Right lobe of liver (tissue), 4 donors: ENCODE measurements around the gene CHST11.

ENCODE experiments used
- POLR2A ChIP-seq: fragments of 450-650 bp; IDR thresholded peaks from one replicate; pipeline ENCODE4 v1.6.1; 2017; ENCODE audit warnings: antibody characterized with exemption, mild to moderate bottlenecking
- TF ChIP-seq, protein P1 (sequence below), 4 donors: fragments of 200-600 bp in 3 of 4; fragments of 450-650 bp in 1 of 4; IDR thresholded peaks; one replicate each; pipeline versions ENCODE4 v1.5.1 to v1.8.0; 2016 to 2022; ENCODE audit warnings: antibody characterized with exemption in 4 of 4, mild to moderate bottlenecking in 2 of 4
- donor health status: DM: no; HTN: no; CAD: no.
- donor health status: DM: no; HTN: no; CAD: no.
- donor health status: DM: no; HTN: yes; CAD: no.

DNA sequence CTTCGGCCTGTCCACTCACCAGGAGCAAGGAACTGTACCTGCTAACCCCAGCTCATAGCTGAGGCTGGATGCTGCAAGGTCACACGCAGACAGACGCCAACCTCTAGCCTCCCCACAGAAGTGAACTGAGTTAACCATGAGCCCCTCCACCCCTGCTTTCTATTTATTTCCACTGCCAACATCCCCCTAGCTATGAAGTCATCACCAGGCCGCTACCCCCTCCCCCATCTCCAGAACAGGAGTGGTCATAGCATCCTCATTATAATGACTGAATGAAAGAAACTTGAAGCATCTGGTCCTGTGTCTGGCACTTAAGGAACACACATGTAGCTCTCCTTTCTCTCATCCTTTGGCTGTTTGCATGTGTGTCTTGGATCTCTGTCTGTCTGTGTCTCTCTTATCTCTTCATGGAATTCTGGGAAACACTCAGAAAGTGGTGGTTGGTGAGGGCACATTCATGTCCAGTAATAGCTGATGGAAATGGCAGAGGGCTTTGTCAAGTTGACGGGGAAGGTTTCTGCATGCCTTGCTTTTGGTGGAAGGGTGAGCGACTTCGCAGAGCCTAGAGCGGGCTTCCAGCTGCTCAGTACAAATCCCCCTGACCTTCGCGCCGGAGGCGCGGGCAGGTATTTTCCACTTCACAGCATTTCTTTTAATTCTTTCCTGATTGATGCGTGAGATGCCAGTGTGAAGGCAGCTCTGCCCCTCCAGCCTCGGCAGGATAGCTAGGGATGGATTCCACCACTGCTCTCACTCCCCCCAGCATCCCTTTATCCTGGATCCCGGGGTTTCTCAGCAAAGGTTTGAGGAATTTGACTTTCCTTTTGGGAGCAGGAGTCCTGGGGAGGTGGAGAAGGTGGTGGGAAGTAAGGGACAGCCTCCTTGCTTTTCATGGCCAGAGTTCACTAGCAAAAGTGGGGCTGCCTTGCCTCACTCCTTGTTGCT is 198.2 kb downstream of the CHST11 start:
- TF ChIP-seq, protein P1, sequence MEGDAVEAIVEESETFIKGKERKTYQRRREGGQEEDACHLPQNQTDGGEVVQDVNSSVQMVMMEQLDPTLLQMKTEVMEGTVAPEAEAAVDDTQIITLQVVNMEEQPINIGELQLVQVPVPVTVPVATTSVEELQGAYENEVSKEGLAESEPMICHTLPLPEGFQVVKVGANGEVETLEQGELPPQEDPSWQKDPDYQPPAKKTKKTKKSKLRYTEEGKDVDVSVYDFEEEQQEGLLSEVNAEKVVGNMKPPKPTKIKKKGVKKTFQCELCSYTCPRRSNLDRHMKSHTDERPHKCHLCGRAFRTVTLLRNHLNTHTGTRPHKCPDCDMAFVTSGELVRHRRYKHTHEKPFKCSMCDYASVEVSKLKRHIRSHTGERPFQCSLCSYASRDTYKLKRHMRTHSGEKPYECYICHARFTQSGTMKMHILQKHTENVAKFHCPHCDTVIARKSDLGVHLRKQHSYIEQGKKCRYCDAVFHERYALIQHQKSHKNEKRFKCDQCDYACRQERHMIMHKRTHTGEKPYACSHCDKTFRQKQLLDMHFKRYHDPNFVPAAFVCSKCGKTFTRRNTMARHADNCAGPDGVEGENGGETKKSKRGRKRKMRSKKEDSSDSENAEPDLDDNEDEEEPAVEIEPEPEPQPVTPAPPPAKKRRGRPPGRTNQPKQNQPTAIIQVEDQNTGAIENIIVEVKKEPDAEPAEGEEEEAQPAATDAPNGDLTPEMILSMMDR (IDR thresholded peaks at IDR 0.05), result no peak
- TF ChIP-seq POLR2A, result no peak
